GM21825 (cell line): Measurements from ENCODE around the gene DLAT.
"Not testable (repeated sequence)": the region's sequence is repeated elsewhere in the genome, so short reads cannot be mapped to it uniquely, and the experiment has no call there.

Source experiments
- ATAC-seq: cut with Tn5 transposase; IDR thresholded peaks from one replicate; pipeline ENCODE4 v1.9.1; 2021; ENCODE audit warnings: mild to moderate bottlenecking, moderate library complexity; ENCODE audit not compliant: unreplicated experiment

The DLAT gene

DNA sequence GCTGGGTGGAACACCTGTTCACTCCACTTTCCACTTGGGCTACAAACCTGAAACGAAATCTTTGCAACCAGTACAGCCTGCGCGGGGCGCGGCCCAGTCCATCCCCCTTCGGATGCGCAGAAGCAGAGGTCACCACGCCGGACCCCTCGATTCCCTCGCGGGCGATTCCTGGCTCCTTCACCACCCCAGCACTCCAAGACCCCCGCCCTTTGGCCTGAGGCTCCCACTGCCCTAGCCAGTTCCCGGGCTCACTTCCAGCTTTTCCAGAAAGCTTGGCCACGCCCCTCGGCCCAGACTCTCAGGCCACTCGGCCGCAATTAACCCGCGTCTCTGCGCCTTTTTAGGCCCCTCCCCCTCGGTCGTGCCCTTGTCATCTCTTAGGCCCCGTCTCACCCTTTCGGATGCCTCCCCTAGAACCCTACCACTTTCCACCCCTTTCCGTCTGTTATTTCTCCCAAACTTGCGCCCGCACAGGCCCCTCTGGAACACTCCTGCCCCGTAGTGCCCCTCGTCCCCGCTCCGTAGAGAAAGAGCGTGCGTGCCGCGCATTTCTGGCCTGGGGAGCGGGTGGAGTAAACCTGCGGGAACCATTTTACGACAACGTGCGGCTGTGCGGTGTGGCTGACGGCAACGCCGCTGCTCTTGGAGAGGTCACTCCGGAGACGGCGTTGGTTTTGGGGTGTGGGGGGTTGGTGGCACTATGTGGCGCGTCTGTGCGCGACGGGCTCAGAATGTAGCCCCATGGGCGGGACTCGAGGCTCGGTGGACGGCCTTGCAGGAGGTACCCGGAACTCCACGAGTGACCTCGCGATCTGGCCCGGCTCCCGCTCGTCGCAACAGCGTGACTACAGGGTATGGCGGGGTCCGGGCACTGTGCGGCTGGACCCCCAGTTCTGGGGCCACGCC lies at the start of gene DLAT:
TSS of gene DLAT (plus strand) at position 636 of the 906 bp plus-strand sequence. CDS start at position 701, 65 bp downstream.
- peak; percentile 72 for ATAC-seq

DNA sequence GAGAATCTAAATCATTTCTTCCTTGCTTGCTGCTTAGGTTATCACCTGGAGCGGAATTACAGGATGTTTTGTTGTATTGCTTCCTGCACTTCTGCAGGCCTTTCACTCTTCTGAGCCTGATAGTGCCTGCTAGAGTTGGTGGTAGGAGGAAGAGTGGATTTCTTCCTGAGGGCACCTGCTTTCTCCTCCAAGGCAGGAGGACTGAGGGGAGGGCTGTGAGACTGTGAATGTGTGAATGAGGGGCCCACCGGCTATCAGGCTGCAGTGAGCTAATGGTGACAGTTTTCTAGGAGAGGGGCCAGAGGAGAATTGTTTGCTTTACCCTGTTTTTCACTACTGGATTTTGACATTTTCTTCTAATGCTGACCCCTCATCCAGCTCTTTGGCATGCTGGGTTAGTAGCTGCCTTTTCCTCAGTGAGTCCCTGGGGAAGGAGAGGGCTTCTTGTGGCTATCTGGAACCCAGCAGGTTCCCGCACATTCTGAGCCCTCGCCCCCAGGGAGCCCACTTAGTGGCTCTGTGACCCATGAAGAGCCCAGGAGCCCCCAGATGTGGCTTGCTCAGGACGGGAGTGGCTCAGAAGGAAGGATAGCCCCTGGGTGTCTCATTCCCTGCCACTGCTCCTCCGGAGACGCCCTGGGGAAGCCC lies 49.0 kb upstream of the DLAT start:
- ATAC-seq, result no peak

GRCh38 chr11:111976767-111977145 lies 48.5 kb upstream of the DLAT start:
- no peak for ATAC-seq

DNA sequence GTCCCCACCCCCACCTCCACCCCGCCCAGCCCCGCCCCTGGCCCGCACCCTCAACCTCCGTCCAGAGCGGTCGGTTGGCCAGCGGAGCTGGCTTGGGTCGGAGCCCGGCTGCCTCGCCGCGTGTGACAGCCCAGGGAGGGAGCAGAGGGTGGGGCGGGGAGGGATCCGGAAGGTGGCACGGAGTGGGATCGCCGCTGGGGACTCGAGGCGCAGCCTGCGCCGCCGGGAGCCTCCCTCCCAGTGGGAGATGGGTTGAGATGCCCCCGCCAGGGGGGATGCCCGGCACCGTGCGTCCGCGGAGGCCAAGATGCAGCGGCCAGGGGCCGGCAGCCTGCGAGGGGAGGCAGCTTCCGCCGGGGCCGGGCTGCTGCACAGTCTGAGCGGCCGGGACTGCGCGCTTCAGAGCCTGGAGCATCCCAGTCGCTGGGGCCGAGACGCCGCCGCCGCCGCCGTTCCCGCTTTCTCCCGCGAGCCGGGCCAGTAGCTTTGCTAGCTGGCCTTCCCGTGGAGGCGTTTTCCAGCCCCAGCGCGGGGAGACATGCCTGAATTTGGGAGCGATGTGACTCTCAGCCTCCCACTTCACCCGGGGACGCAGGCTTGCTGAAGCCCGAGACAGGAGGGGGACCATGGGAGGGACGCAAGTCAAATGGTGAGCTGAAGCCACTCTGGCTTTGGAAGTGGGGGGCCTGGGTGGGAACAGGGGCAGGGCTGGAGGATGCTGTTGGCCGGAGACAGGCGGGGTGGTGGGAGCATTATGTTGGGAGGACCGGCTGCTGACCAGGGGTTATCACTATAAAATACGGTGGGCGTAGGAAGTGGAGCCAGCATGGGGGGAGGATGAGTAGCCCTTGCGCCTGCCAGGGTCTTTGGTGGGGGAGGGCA lies 47.8 kb upstream of the DLAT start:
- ATAC-seq, result no peak

- no peak for ATAC-seq
Measured at GRCh38 chr11:111978028-111978771, 47.0 kb upstream of the DLAT start.

GRCh38 chr11:111980062-111980461 lies 45.1 kb upstream of the DLAT start:
- no peak for ATAC-seq

- no peak for ATAC-seq
Measured at GRCh38 chr11:111981270-111981669, 43.9 kb upstream of the DLAT start.

DNA sequence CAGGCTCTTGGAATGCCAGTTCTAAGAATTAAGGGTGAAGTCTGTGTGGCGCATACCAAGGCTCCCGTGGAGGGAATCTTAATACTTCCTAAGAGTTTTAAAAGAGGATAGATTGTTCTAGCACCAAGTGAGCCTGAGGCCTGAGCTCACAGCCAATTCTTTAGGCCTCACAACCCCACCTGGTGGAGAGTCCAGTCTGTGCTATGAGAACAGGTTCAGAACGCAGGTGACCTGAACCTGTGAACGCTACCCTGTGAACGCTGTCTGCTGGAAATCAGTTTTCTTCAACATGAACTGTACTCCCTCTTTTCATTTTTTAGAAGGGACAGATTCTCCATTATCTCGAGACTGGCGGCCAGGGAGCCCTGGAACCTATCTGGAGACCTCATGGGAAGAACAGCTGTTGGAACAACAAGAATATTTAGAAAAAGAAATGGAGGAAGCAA lies 43.2 kb upstream of the DLAT start:
- no peak for ATAC-seq

- ATAC-seq, result no peak
Measured at GRCh38 chr11:111982541-111983186, 42.5 kb upstream of the DLAT start.

GRCh38 chr11:111983187-111983986 lies 41.8 kb upstream of the DLAT start:
- ATAC-seq, result no peak

- ATAC-seq, result no peak
Measured at GRCh38 chr11:111986589-111986988, 38.6 kb upstream of the DLAT start.

DNA sequence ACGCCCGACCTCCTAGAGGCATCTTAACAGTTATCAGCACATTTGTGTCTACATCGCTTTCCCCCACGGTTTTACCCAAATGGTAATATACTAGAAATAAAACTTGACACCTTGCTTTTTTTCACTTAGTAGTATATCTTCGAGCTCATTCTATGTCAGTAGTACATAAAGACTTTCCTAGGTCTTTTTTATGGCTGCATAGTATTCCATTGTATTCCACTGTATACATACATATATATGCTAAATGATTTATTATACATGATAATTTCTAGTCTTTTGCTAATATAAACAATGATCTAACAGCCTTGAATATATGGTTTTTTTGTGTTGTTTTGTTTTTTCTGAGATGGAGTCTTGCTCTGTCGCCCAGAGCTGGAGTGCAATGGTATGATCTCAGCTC lies 34.8 kb upstream of the DLAT start:
- no peak for ATAC-seq

DNA sequence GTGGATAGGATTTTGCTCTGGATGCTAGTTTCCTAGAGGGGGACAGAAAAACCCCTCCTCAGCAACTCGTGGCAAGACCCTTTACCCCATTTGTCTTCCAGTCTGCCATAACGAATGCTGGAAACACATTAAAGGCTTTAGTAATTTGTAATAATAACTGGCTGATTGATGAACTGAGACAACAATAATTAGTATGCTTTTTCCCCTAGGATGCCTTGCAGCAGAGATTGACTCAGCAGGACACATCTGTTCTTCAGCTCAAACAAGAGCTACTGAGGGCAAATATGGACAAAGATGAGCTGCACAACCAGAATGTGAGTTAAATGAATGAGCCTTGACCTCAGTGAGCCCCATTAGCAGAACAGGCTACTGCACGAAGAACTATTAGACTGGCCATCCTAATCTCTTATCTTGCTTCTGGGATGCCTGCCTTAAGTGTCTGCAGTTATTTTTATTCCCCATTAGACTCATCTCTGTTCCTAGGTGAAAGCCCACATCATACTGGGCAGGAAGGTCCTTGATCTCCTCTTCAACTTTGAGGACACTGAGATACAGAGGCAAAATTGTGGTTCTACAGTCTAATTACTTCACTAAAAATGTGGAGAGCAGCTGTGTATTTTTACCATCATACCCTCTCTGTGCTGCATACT lies 32.9 kb upstream of the DLAT start:
- no peak for ATAC-seq

DNA sequence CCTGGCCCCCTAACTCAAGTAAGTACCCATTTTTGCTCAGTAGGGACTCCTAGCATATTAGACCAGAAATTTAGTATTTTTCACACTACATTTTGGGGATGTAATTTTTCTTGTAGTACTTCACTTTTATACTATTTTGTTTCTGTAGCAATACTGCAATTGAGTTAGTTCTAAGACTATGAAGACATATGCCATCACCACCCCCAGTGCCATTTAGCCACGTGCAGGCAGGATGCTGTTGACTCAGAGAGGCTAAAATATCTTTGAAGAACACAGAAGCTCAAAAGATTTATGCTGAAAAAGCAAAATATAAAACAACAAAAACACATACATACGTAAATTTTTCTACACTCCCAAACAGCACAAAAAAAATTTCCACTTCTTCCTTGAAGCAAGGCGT lies 29.1 kb upstream of the DLAT start:
- no peak for ATAC-seq

- ATAC-seq, result not testable (repeated sequence)
Measured at GRCh38 chr11:111996669-111997068, 28.5 kb upstream of the DLAT start.

DNA sequence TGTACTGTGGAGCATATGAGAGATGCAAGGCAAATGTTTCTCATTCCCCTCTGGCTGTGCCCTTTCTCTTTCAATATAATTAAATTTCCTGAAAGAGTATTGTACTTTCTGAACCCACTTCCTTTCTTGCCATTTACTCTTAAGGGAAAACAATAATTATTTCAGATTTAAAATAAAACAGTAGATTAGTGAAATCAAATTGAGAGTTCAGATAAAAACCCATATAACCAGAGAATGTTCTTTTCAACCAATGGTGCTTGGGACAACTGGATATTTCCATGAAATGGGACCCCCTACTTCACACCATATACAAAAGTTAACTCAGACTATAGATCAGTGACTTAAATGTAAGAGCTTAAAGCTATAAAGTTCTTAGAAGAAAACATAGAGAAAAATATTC lies 26.1 kb upstream of the DLAT start:
- ATAC-seq, result no peak

DNA sequence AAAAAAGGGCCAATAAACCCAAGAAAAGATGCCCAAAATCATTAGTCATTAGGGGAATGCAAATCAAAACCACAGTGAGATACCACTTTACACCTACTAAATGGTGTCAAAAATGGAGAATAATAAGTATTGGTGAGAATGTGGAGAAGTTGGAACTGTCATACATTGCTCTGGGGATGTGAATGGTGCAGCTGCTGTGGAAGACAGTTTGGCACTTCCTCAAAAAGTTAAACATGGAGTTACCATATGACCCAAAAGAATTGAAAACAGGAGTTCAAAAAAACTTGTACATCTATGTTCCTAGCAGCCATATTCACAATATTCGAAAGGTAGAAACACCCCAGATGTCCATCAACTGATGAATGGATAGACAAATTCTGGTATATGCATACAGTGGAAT lies 24.5 kb upstream of the DLAT start:
- no peak for ATAC-seq

DNA sequence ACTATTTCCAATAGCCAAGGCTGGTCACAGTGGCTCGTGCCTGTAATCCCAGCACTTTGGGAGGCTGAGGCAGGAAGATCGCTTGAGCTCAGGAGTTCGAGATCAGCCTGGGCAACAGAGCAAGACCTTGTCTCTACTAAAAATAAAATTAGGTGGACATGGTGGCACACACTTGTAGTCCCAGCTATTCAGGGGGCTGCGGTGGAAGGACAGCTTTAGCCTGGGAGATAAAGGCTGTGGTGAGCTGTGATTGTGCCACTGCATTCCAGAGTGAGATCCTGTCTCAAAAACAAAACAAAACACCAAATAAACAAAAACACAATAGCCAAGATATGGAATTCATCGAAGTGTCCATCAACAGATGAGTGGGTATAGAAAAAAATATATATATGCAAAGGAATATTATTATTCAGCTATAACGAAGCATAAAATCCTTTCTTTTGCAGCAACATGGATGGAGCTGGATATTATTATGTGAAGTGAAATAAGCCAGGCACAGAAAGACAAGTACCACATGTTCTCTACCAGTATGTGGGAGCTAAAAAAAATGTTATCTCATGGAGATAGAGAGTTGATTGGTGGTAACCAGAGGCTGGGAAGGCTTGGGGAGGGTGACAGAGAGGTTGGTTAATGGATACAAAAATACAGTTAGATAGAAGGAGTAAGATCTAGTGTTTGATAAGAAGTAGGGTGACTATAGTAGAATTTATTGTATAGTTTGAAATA lies 22.6 kb upstream of the DLAT start:
- ATAC-seq, result no peak
